Smooth muscle cell (in vitro differentiated cells): ENCODE data around the gene SLC4A5. TPM values are rescaled to one million over a fixed set of nuclear protein-coding genes. Genes with fewer than 3 reads are reported as not detected.

Experiments
- DNase-seq: peaks from one replicate; lab custom pipeline; 2025; ENCODE audit not compliant: unreplicated experiment; lab: John Stamatoyannopoulos, UW
- H2AFZ ChIP-seq: fragments of 200-600 bp; sonication (generic); 2 replicates; pipeline ENCODE4 v1.6.0; 2016; ENCODE audit warnings: antibody characterized with exemption, low read depth, mild to moderate bottlenecking
- H3F3A ChIP-seq: fragments of 200-600 bp; sonication (generic); 2 replicates; pipeline ENCODE4 v1.6.0; 2017; ENCODE audit warnings: antibody characterized with exemption, low read depth
- H3K27ac ChIP-seq: fragments of 200-600 bp; sonication (generic); 2 replicates; pipeline ENCODE4 v1.5.1; 2016; ENCODE audit warnings: low read depth, mild to moderate bottlenecking
- H3K27me3 ChIP-seq: fragments of 200-600 bp; sonication (generic); 2 replicates; pipeline ENCODE4 v1.6.1; 2016; ENCODE audit warnings: low read depth, mild to moderate bottlenecking
- H3K36me3 ChIP-seq: fragments of 200-600 bp; sonication (generic); 2 replicates; pipeline ENCODE4 v1.5.1; 2016; ENCODE audit warnings: low read depth
- H3K4me1 ChIP-seq: fragments of 200-600 bp; sonication (generic); 2 replicates; pipeline ENCODE4 v1.5.1; 2016; ENCODE audit warnings: low read depth
- H3K4me2 ChIP-seq: fragments of 200-600 bp; sonication (generic); 2 replicates; pipeline ENCODE4 v1.6.0; 2016; ENCODE audit warnings: mild to moderate bottlenecking
- H3K4me3 ChIP-seq: fragments of 200-600 bp; sonication (generic); 2 replicates; pipeline ENCODE4 v1.5.1; 2016; ENCODE audit warnings: mild to moderate bottlenecking
- H3K79me2 ChIP-seq: fragments of 200-600 bp; sonication (generic); 2 replicates; pipeline ENCODE4 v1.6.0; 2016; ENCODE audit warnings: low read depth, mild to moderate bottlenecking
- H3K9ac ChIP-seq: fragments of 200-600 bp; sonication (generic); 2 replicates; pipeline ENCODE4 v1.6.0; 2016; ENCODE audit warnings: low read depth
- H3K9me3 ChIP-seq: fragments of 200-600 bp; sonication (generic); replicated peaks from 2 replicates; pipeline ENCODE4 v1.5.1; 2016; ENCODE audit warnings: low read depth
- H4K20me1 ChIP-seq: fragments of 200-600 bp; sonication (generic); 2 replicates; pipeline ENCODE4 v1.6.0; 2016; ENCODE audit warnings: low read depth
- WGBS: methylation state at CpG from one replicate; pipeline ENCODE4 v1.1.7; 2016; ENCODE audit warnings: low lambda C conversion rate; 5-methylcytosine and 5-hydroxymethylcytosine counted together
- polyA plus RNA-seq: library from polyadenylated mRNA; unstranded; fragments of >200 nt; fragmentation: Nextera tagmentation; extraction: Ambion mirVana; gene quantifications from 2 replicates; pipeline ENCODE4 v1.2.1, GENCODE V29; 2016
- total RNA-seq: library from RNA; depleted of rRNA; stranded (reverse); fragments of >200 nt; gene quantifications from 2 replicates; pipeline ENCODE4 v1.2.3, GENCODE V29; 2014
- TF ChIP-seq, protein P1 (sequence below): fragments of 200-600 bp; sonication (generic); IDR thresholded peaks from 2 replicates; pipeline ENCODE4 v1.5.1; 2017; ENCODE audit warnings: borderline replicate concordance, mild to moderate bottlenecking, antibody characterized with exemption; ENCODE audit not compliant: insufficient read depth, poor library complexity, severe bottlenecking

The SLC4A5 gene, protein sequence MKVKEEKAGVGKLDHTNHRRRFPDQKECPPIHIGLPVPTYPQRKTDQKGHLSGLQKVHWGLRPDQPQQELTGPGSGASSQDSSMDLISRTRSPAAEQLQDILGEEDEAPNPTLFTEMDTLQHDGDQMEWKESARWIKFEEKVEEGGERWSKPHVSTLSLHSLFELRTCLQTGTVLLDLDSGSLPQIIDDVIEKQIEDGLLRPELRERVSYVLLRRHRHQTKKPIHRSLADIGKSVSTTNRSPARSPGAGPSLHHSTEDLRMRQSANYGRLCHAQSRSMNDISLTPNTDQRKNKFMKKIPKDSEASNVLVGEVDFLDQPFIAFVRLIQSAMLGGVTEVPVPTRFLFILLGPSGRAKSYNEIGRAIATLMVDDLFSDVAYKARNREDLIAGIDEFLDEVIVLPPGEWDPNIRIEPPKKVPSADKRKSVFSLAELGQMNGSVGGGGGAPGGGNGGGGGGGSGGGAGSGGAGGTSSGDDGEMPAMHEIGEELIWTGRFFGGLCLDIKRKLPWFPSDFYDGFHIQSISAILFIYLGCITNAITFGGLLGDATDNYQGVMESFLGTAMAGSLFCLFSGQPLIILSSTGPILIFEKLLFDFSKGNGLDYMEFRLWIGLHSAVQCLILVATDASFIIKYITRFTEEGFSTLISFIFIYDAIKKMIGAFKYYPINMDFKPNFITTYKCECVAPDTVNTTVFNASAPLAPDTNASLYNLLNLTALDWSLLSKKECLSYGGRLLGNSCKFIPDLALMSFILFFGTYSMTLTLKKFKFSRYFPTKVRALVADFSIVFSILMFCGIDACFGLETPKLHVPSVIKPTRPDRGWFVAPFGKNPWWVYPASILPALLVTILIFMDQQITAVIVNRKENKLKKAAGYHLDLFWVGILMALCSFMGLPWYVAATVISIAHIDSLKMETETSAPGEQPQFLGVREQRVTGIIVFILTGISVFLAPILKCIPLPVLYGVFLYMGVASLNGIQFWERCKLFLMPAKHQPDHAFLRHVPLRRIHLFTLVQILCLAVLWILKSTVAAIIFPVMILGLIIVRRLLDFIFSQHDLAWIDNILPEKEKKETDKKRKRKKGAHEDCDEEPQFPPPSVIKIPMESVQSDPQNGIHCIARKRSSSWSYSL
- total RNA-seq (0.99 and 3.1 TPM in 2 replicates), polyA plus RNA-seq (0.46 and 1.5 TPM in 2 replicates)

DNA sequence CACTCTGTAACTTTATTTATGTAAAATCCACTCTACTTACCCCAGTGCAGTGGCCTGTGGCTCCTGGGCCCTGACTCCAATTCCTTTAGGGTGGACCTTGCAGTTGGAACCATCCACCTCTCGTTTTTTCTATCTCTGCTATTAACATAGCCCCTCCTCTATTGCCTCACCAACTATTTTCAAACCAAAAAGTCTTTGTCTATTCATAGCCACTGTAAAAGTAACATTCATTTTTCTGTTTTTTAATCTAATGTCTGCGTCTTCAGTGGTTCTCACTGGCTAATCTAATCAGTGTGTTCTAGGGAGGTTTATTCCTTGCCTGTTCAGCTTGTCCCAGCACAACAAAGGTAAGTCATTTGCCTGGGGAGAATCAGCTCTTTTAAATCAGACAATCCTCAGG, at the start of gene SLC4A5:
Gene SLC4A5, minus strand, starts transcription at position 101 of the 400 bp plus-strand sequence. CDS start 28,393 bp downstream, outside the sequence.
- DNase-seq, result no peak
- no peak within 1 kb of the TSS for H2AFZ ChIP-seq
- TF ChIP-seq, protein P1, sequence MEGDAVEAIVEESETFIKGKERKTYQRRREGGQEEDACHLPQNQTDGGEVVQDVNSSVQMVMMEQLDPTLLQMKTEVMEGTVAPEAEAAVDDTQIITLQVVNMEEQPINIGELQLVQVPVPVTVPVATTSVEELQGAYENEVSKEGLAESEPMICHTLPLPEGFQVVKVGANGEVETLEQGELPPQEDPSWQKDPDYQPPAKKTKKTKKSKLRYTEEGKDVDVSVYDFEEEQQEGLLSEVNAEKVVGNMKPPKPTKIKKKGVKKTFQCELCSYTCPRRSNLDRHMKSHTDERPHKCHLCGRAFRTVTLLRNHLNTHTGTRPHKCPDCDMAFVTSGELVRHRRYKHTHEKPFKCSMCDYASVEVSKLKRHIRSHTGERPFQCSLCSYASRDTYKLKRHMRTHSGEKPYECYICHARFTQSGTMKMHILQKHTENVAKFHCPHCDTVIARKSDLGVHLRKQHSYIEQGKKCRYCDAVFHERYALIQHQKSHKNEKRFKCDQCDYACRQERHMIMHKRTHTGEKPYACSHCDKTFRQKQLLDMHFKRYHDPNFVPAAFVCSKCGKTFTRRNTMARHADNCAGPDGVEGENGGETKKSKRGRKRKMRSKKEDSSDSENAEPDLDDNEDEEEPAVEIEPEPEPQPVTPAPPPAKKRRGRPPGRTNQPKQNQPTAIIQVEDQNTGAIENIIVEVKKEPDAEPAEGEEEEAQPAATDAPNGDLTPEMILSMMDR, result no peak
- no peak within 1 kb of the TSS for H3K4me3 ChIP-seq
- no peaks in the 10 kb centered on the region for H4K20me1 ChIP-seq
- no peaks in the 10 kb centered on the region for H3F3A ChIP-seq
- WGBS, result 84% methylated on average over 2 of the region's 2 CpGs
- H3K79me2 ChIP-seq, result no peaks in the 10 kb centered on the region
- no peaks in the 10 kb centered on the region for H3K27me3 ChIP-seq
- no peaks in the 10 kb centered on the region for H3K9me3 ChIP-seq
- no peak within 1 kb of the TSS for H3K4me2 ChIP-seq
- no peaks in the 10 kb centered on the region for H3K4me1 ChIP-seq
- no peak within 1 kb of the TSS for H3K9ac ChIP-seq
- no peaks in the 10 kb centered on the region for H3K36me3 ChIP-seq
- no peak within 1 kb of the TSS for H3K27ac ChIP-seq

DNA sequence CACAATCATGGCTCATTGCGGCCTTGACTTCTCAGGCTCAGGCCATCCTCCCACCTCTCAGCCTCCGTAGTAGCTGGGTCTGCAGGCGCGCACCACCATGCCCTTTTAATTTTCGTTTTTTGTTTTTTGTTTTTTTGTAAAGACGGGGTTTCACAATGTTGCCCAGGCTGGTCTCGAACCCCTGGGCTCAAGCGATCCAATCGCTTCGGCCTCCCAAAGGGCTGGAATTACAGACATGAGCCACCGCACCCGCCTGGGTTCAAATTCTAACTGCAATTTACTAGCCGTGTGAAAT, 49.2 kb upstream of the SLC4A5 start:
- Histone ChIP-seq H3K27me3 (no peaks in the 10 kb centered on the region), H3K9ac (peak overlapping the region; percentile 96), H3K9me3 (no peaks in the 10 kb centered on the region), H3F3A (no peaks in the 10 kb centered on the region), H3K79me2 (peaks cover 42% of the 10 kb centered on the region), H3K4me2 (peak overlapping the region; percentile 91), H3K36me3 (no peaks in the 10 kb centered on the region), H3K4me1 (peaks cover 15% of the 10 kb centered on the region), H2AFZ (peak overlapping the region; percentile 82), H4K20me1 (peaks cover 36% of the 10 kb centered on the region), H3K4me3 (peak overlapping the region; percentile 74), H3K27ac (no peak overlapping the region)
- 76% methylated on average over 13 of the region's 13 CpGs for WGBS
- TF ChIP-seq, protein P1, result no peak
- no peak for DNase-seq

DNA sequence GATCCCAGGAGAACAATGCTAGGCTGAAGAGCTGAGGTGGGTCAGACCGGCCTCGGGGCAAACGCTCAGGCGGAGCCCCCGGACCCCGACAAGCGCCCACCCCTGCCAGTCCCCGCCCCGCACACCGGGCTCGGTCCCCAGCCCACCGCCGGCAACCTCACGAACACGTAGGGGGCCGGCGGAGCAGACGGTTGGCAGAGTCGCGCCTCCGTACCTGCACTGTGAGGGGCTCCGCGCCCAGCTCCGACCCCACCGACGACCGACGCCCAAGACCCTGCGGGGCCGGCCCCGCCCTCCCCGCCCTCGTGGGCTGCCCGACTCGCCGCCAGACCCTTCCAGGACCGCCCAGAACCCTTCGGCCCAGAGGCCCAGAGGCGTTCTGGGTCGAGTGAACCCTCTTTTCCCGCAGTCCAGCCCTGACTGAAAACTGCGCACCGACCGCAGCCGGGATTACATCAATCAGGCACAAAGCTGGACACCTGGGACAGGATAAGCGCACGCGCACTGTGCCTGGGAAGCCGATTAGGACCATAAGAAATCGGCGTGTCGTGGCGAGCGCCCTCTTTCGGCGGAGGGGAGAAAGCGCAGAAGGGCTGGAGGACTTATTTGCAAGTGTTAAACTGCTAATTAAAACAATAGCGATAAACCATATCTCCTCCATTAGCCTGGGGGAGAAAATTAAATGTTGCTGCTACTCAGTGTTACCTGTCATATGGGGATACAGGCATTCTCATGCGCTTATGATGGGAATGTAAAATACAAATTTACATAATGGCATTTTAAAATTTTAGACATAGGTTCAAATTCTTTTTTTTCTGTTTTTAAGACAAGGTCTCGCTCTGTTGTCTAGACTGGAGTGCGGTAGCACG, 48.6 kb upstream of the SLC4A5 start:
- 4% methylated on average over 40 of the region's 62 CpGs for WGBS
- H3K27me3 ChIP-seq, result no peaks in the 10 kb centered on the region
- H3K9ac ChIP-seq, result peak overlapping the region; percentile 96
- H4K20me1 ChIP-seq, result peaks cover 42% of the 10 kb centered on the region
- DNase-seq, result peak; percentile 78
- H3F3A ChIP-seq, result peaks cover 2% of the 10 kb centered on the region
- TF ChIP-seq, protein P1, result peak; percentile 96
- peak overlapping the region; percentile 82 for H2AFZ ChIP-seq
- peaks cover 15% of the 10 kb centered on the region for H3K4me1 ChIP-seq
- H3K4me3 ChIP-seq, result peak overlapping the region; percentile 74
- H3K9me3 ChIP-seq, result no peaks in the 10 kb centered on the region
- peak overlapping the region; percentile 92 for H3K27ac ChIP-seq
- H3K79me2 ChIP-seq, result peaks cover 48% of the 10 kb centered on the region
- H3K4me2 ChIP-seq, result peak overlapping the region; percentile 91
- no peaks in the 10 kb centered on the region for H3K36me3 ChIP-seq
